HEK293 (cell line): ENCODE measurements around the gene FRMD6.

Source experiments
- CTCF ChIA-PET: fragments of 350-600 bp; formaldehyde crosslinking; extraction: SDS; loops from one replicate; lab custom pipeline; 2021; ENCODE audit warnings: antibody characterized with exemption; lab: Yijun Ruan, JAX
- POLR2A ChIA-PET: fragments of 300-600 bp; formaldehyde crosslinking; extraction: SDS; loops from one replicate; lab custom pipeline; 2020; ENCODE audit warnings: antibody characterized with exemption, inconsistent platforms; lab: Yijun Ruan, JAX
- H3K27ac ChIP-seq: fragments of 200-500 bp; sonication (Bioruptor generic); 2 replicates; pipeline ENCODE4 v1.5.1; 2014; ENCODE audit warnings: low read depth, low read length, control low read depth, inconsistent platforms; ENCODE audit errors: extremely low read depth
- H3K36me3 ChIP-seq, 2 experiments: fragments of 200-500 bp in 1 of 2; sonication (Bioruptor generic) in 1 of 2; 1 replicate in 1 of 2; 2 replicates in 1 of 2; pipeline ENCODE4 v1.5.1; 2014 to 2017; ENCODE audit warnings: inconsistent platforms in 2 of 2, low read length in 2 of 2; ENCODE audit not compliant: control insufficient read depth in 2 of 2, insufficient read depth in 1 of 2
- H3K4me1 ChIP-seq: fragments of 200-500 bp; sonication (Bioruptor generic); 2 replicates; pipeline ENCODE4 v1.5.1; 2014; ENCODE audit warnings: mild to moderate bottlenecking, low read length, inconsistent platforms; ENCODE audit not compliant: control insufficient read depth, insufficient read depth
- H3K4me3 ChIP-seq: 2 replicates; pipeline ENCODE4 v1.5.1; 2011; ENCODE audit warnings: low read depth, mild to moderate bottlenecking, control low read depth, low read length, moderate library complexity
- H3K9me3 ChIP-seq: fragments of 200-500 bp; sonication (Bioruptor generic); 2 replicates; pipeline ENCODE4 v1.5.1; 2014; ENCODE audit warnings: low read depth, low read length, inconsistent platforms; ENCODE audit not compliant: control insufficient read depth, insufficient read depth
- EGR2 ChIP-seq: fragments of 450-650 bp; formaldehyde crosslinking; IDR thresholded peaks from 2 replicates; pipeline ENCODE4 v1.5.1; 2016; ENCODE audit warnings: low read depth, missing biosample characterization, missing genetic modification characterization
- GLI2 ChIP-seq: fragments of 450-650 bp; formaldehyde crosslinking; IDR thresholded peaks from 2 replicates; pipeline ENCODE4; 2017; ENCODE audit warnings: missing biosample characterization, missing genetic modification characterization, low read depth, borderline replicate concordance
- IKZF3 ChIP-seq: fragments of 450-650 bp; IDR thresholded peaks from 2 replicates; pipeline ENCODE4 v1.5.0; 2018; ENCODE audit warnings: missing biosample characterization, mild to moderate bottlenecking, missing genetic modification characterization, moderate library complexity
- INSM2 ChIP-seq: fragments of 450-650 bp; formaldehyde crosslinking; IDR thresholded peaks from 2 replicates; pipeline ENCODE4 v1.5.1; 2016; ENCODE audit warnings: missing biosample characterization, missing genetic modification characterization
- KLF7 ChIP-seq: fragments of 450-650 bp; formaldehyde crosslinking; IDR thresholded peaks from 2 replicates; pipeline ENCODE4 v1.5.1; 2016; ENCODE audit warnings: missing biosample characterization, missing genetic modification characterization, borderline replicate concordance
- PATZ1 ChIP-seq: fragments of 450-650 bp; formaldehyde crosslinking; IDR thresholded peaks from 2 replicates; pipeline ENCODE4 v1.5.1; 2016; ENCODE audit warnings: missing biosample characterization, missing genetic modification characterization
- PRDM6 ChIP-seq: fragments of 450-650 bp; formaldehyde crosslinking; IDR thresholded peaks from 2 replicates; pipeline ENCODE4 v1.5.1; 2017; ENCODE audit warnings: missing biosample characterization, missing genetic modification characterization
- ZBTB6 ChIP-seq: fragments of 450-650 bp; formaldehyde crosslinking; IDR thresholded peaks from 2 replicates; pipeline ENCODE4 v1.5.1; 2017; ENCODE audit warnings: missing biosample characterization, missing genetic modification characterization
- ZNF133 ChIP-seq: fragments of 450-650 bp; formaldehyde crosslinking; IDR thresholded peaks from 2 replicates; pipeline ENCODE4 v1.5.1; 2016; ENCODE audit warnings: missing biosample characterization, missing genetic modification characterization
- ZNF146 ChIP-seq: fragments of 450-650 bp; formaldehyde crosslinking; IDR thresholded peaks from 2 replicates; pipeline ENCODE4 v1.5.1; 2016; ENCODE audit warnings: missing biosample characterization, missing genetic modification characterization
- ZNF202 ChIP-seq: fragments of 450-650 bp; formaldehyde crosslinking; IDR thresholded peaks from 2 replicates; pipeline ENCODE4 v1.5.1; 2016; ENCODE audit warnings: missing biosample characterization, missing genetic modification characterization, borderline replicate concordance
- ZNF214 ChIP-seq: fragments of 450-650 bp; formaldehyde crosslinking; IDR thresholded peaks from 2 replicates; pipeline ENCODE4 v1.5.1; 2017; ENCODE audit warnings: missing biosample characterization, mild to moderate bottlenecking, missing genetic modification characterization, borderline replicate concordance
- ZNF394 ChIP-seq: fragments of 450-650 bp; formaldehyde crosslinking; IDR thresholded peaks from 2 replicates; pipeline ENCODE4 v1.5.1; 2016; ENCODE audit warnings: missing biosample characterization, missing genetic modification characterization, mild to moderate bottlenecking, moderate library complexity, borderline replicate concordance
- ZNF488 ChIP-seq: fragments of 450-650 bp; formaldehyde crosslinking; IDR thresholded peaks from 2 replicates; pipeline ENCODE4 v1.5.1; 2016; ENCODE audit warnings: missing biosample characterization, missing genetic modification characterization
- ZNF571 ChIP-seq: fragments of 450-650 bp; formaldehyde crosslinking; IDR thresholded peaks from 2 replicates; pipeline ENCODE4 v1.5.0; 2017; ENCODE audit warnings: missing biosample characterization, missing genetic modification characterization
- ZNF585B ChIP-seq: fragments of 450-650 bp; formaldehyde crosslinking; IDR thresholded peaks from 2 replicates; pipeline ENCODE4 v1.5.1; 2016; ENCODE audit warnings: missing biosample characterization, missing genetic modification characterization
- ZNF654 ChIP-seq: fragments of 450-650 bp; formaldehyde crosslinking; IDR thresholded peaks from 2 replicates; pipeline ENCODE4 v1.5.1; 2016; ENCODE audit warnings: low read depth, missing biosample characterization, missing genetic modification characterization
- ZNF707 ChIP-seq: fragments of 450-650 bp; formaldehyde crosslinking; IDR thresholded peaks from 2 replicates; pipeline ENCODE4 v1.5.1; 2016; ENCODE audit warnings: missing biosample characterization, missing genetic modification characterization
- ZNF747 ChIP-seq: fragments of 450-650 bp; formaldehyde crosslinking; IDR thresholded peaks from 2 replicates; pipeline ENCODE4 v1.5.1; 2016; ENCODE audit warnings: missing biosample characterization, missing genetic modification characterization
- ZNF76 ChIP-seq: fragments of 450-650 bp; formaldehyde crosslinking; IDR thresholded peaks from 2 replicates; pipeline ENCODE4; 2016; ENCODE audit warnings: low read depth, missing biosample characterization, missing genetic modification characterization, borderline replicate concordance
- TF ChIP-seq, protein P1 (sequence below): fragments of 450-650 bp; formaldehyde crosslinking; IDR thresholded peaks from 2 replicates; pipeline ENCODE4 v1.5.1; 2016; ENCODE audit warnings: missing biosample characterization, missing genetic modification characterization
- TF ChIP-seq, protein P2 (sequence below): fragments of 450-650 bp; formaldehyde crosslinking; IDR thresholded peaks from 2 replicates; pipeline ENCODE4 v1.5.1; 2016; ENCODE audit warnings: missing biosample characterization, missing genetic modification characterization, low read depth

The FRMD6 gene

DNA sequence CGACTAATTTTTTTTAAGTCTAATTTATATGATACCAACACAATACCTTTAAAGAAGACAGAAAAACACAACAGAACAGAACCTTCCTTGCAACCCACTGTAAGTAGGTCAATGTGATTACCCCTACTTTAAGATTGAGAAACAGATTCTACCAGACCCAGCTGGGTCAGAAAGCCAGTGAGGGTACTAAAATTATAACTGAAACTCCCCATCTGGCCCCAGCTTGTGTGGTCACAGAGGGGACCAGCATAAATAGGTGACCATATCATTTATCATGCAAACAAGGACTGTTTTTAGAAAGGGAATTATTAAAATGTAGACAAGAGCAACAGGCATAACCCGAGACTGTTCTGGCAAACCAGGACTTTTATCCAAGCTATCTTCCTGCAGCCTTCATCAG, 30.1 kb upstream of the FRMD6 start:
- H3K36me3 ChIP-seq, result no peaks in the 10 kb centered on the region
- CTCF ChIA-PET, result no interaction called here
- no peak overlapping the region for H3K4me3 ChIP-seq
- TF ChIP-seq ZNF571, result no peak
- TF ChIP-seq ZBTB6 (tag by site-specific recombination), result no peak
- TF ChIP-seq EGR2 (tag by site-specific recombination), result no peak
- TF ChIP-seq ZNF214 (tag by site-specific recombination), result no peak
- no peak for TF ChIP-seq ZNF146 (tag by site-specific recombination)
- POLR2A ChIA-PET, result no interaction called here
- H3K9me3 ChIP-seq, result no peaks in the 10 kb centered on the region
- peaks cover 3% of the 10 kb centered on the region; the same call in 1 of the 2 replicates for H3K4me1 ChIP-seq
- H3K27ac ChIP-seq, result no peak overlapping the region

DNA sequence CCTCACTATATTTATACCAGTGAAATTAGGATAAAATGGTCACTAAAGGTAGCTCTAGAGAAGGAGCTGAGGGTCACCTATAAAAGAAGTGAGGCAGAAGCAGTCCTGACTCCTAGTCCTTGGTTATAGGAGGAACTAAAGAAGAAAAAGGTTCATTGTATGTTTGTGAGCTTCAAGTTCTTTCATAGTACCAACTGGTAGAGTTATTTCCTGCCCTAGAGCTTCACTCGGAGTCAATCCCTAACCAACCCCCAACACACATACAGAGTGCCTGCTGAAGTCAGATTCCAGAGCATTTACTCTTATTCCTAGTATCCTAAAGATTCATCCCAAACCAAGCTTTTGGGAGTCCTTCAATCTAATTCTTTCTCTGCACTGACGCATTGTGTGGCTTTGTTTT, 29.3 kb upstream of the FRMD6 start:
- Histone ChIP-seq H3K4me3 (no peak overlapping the region), H3K9me3 (no peaks in the 10 kb centered on the region), H3K4me1 (no peaks in the 10 kb centered on the region), H3K36me3 (no peaks in the 10 kb centered on the region), H3K27ac (no peak overlapping the region)
- POLR2A ChIA-PET, result no interaction called here
- CTCF ChIA-PET, result no interaction called here
- TF ChIP-seq ZNF202 (tag by site-specific recombination) (no peak), IKZF3 (no peak), ZNF133 (no peak), ZNF654 (tag by site-specific recombination) (no peak), PRDM6 (tag by site-specific recombination) (no peak), ZNF585B (tag by site-specific recombination) (no peak), ZNF394 (no peak), ZNF747 (no peak), ZNF488 (tag by site-specific recombination) (no peak), GLI2 (tag by site-specific recombination) (no peak), ZNF707 (tag by site-specific recombination) (no peak), INSM2 (tag by site-specific recombination) (no peak), PATZ1 (tag by site-specific recombination) (no peak), KLF7 (no peak), ZNF76 (tag by site-specific recombination) (no peak)
- TF ChIP-seq, protein P1, sequence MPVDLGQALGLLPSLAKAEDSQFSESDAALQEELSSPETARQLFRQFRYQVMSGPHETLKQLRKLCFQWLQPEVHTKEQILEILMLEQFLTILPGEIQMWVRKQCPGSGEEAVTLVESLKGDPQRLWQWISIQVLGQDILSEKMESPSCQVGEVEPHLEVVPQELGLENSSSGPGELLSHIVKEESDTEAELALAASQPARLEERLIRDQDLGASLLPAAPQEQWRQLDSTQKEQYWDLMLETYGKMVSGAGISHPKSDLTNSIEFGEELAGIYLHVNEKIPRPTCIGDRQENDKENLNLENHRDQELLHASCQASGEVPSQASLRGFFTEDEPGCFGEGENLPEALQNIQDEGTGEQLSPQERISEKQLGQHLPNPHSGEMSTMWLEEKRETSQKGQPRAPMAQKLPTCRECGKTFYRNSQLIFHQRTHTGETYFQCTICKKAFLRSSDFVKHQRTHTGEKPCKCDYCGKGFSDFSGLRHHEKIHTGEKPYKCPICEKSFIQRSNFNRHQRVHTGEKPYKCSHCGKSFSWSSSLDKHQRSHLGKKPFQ (tag by site-specific recombination), result no peak
- TF ChIP-seq, protein P2, sequence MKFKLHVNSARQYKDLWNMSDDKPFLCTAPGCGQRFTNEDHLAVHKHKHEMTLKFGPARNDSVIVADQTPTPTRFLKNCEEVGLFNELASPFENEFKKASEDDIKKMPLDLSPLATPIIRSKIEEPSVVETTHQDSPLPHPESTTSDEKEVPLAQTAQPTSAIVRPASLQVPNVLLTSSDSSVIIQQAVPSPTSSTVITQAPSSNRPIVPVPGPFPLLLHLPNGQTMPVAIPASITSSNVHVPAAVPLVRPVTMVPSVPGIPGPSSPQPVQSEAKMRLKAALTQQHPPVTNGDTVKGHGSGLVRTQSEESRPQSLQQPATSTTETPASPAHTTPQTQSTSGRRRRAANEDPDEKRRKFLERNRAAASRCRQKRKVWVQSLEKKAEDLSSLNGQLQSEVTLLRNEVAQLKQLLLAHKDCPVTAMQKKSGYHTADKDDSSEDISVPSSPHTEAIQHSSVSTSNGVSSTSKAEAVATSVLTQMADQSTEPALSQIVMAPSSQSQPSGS (tag by site-specific recombination), result no peak
